ENCODE results near the gene SNED1.

SNED1 gene

DNA sequence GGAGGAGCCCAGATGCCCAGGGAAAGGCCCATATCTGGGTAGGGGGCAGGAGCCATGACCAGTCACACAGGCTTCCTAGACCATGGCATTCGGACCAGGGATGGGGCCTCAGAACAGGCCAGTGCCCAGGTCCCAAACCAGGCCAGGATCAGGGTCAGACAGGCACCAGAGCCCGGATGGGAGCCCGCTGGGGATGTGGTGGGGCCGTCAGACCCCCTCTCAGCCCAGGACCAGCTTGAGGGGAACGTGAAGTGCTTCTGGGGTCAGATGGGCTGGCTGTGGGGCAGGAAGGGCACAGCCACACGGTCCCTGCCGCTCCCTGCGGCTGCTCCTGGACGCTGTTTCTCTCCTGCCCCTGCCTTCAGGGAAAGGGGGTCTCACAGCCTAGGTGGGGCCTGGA is 39.1 kb downstream of the SNED1 start:
- DNase-seq (ENCODE audit: low read depth): no peak
- no peak overlapping the region for H3K4me3 ChIP-seq (ENCODE audit: low read depth, low read length)
- TF ChIP-seq CTCF (IDR thresholded peaks at IDR 0.05; ENCODE audit: control insufficient read depth, extremely low read depth, insufficient read depth): no peak

DNA sequence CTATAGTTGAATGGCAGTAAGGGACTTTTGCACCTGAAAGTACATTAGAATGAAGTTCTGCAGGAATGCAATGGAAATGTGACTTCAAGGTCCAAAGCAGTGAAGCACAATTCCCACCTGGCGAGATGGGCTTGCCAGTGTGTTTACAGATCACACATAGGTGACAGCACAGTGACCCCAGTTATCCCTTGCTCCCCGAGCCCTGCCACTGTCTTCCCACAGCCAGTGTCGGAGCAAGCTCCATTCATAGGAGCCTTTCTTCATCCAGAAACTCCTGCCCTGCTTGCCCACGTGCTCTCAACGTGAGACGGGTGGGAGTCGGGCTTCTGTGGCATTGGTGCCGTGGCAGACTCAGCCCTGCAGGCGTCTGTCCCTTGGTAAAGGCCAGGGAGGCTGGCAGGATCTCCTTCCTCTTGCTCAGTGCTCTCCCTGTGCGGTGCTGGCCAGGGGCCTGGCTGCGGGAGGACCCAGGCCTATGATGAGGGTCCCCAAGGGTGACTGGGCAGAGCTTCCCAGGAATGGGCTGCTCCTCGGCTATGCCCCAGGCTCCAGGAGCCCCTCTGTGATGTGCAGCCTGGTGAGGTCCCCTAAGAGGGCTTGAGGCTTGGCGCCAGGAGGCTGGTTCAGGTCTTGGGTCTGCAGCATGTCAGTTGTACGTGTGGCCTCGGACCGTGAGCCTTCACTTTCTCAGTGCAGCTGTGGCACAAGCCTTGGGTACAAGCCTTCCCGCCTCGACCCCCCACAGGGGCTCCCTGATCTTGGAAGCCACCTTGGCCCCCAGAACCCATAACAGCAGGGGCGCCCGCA is 40.2 kb downstream of the SNED1 start:
- no peak overlapping the region for H3K4me3 ChIP-seq (ENCODE audit: low read depth, low read length)
- TF ChIP-seq CTCF (IDR thresholded peaks at IDR 0.05; ENCODE audit: control insufficient read depth, extremely low read depth, insufficient read depth): no peak
- no peak for DNase-seq (ENCODE audit: low read depth)

DNA sequence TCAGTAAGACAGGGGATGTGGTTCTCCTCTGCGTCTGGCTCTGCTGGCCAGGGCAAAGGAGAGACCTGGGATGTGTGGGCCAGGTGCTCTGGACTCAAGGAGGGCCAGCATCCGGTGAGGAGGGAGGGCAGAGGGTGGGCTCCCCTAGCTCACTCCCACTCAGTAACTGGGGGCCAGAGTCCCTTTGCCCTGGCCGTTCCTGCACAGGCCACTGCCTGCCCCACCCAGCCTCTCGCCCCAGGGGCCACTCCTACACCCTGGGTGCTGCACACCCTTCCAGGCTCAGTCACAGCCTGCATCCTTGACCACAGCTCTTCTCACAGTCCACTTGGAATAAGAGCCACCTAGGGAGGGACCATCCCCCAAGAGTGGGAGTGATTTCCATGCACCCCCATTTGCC is 41.0 kb downstream of the SNED1 start:
- DNase-seq (ENCODE audit: low read depth): no peak
- no peak overlapping the region for H3K4me3 ChIP-seq (ENCODE audit: low read depth, low read length)
- TF ChIP-seq CTCF (IDR thresholded peaks at IDR 0.05; ENCODE audit: control insufficient read depth, extremely low read depth, insufficient read depth): no peak

- no peak overlapping the region for H3K4me3 ChIP-seq (ENCODE audit: low read depth, low read length)
- TF ChIP-seq CTCF (IDR thresholded peaks at IDR 0.05; ENCODE audit: control insufficient read depth, extremely low read depth, insufficient read depth): no peak
Observed at GRCh38 chr2:241040081-241040803, 41.8 kb downstream of the SNED1 start.

GRCh38 chr2:241041589-241042158 is 43.3 kb downstream of the SNED1 start:
- TF ChIP-seq CTCF (IDR thresholded peaks at IDR 0.05; ENCODE audit: control insufficient read depth, extremely low read depth, insufficient read depth): no peak
- no peak overlapping the region for H3K4me3 ChIP-seq (ENCODE audit: low read depth, low read length)
- DNase-seq (ENCODE audit: low read depth): no peak

More at GRCh38 chr2:241040081-241040803, 41.8 kb downstream of the SNED1 start:
- no peak for DNase-seq (ENCODE audit: low read depth)

DNA sequence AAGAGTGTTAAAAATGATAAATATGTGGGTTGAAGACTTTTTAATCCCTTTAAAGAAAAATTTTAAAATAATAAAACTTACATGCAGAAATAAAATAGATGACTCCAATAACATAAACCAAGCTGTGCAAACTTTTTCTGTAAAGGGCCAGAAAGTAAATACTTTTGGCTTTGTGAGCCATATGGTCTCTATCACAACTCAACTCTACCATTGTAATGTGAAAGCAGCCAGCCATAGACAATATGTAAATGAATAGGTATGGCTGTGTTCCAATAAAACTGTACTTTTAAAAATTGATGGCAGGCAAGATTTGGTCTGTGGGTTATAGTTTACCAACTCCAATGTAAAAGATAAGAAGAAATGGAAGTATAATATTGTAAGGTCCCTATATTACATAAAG is 45.2 kb downstream of the SNED1 start:
- TF ChIP-seq CTCF (IDR thresholded peaks at IDR 0.05; ENCODE audit: control insufficient read depth, extremely low read depth, insufficient read depth): no peak
- H3K4me3 ChIP-seq (ENCODE audit: low read depth, low read length): no peak overlapping the region
- no peak for DNase-seq (ENCODE audit: low read depth)
